Measurements from ENCODE around the gene TTLL10. TPM values are rescaled to one million over a fixed set of nuclear protein-coding genes. Genes with fewer than 3 reads are reported as not detected.

The TTLL10 gene
- total RNA-seq, 3 donors from 2014 or later (not counting 1 experiment from before 2014, with no cell fraction given): 0.23 to 1.7 (median 1.7) TPM

- Histone ChIP-seq H3K27ac (ENCODE audit: low read length) (peak overlapping the region; percentile 90), H3K36me3 (ENCODE audit: control insufficient read depth, insufficient read depth, low read length) (peaks cover 5% of the 10 kb centered on the region), H3K27me3 (ENCODE audit: control insufficient read depth, insufficient read depth, low read length) (no peaks in the 10 kb centered on the region), H3K9me3 (ENCODE audit: control insufficient read depth, insufficient read depth, low read length) (no peaks in the 10 kb centered on the region), H3K4me3 (ENCODE audit: low read length) (no peak overlapping the region), H3K4me1 (ENCODE audit: control insufficient read depth, insufficient read depth, low read length) (peaks cover 100% of the 10 kb centered on the region)
- H3K27ac Mint-ChIP-seq: peak overlapping the region; percentile 98
- ATAC-seq (no peak), DNase-seq (no peak)
- no peaks in the 10 kb centered on the region for H3K36me3 Mint-ChIP-seq
- intact Hi-C loops (cut with micrococcal nuclease): no loop called here
- TF ChIP-seq, protein P1, sequence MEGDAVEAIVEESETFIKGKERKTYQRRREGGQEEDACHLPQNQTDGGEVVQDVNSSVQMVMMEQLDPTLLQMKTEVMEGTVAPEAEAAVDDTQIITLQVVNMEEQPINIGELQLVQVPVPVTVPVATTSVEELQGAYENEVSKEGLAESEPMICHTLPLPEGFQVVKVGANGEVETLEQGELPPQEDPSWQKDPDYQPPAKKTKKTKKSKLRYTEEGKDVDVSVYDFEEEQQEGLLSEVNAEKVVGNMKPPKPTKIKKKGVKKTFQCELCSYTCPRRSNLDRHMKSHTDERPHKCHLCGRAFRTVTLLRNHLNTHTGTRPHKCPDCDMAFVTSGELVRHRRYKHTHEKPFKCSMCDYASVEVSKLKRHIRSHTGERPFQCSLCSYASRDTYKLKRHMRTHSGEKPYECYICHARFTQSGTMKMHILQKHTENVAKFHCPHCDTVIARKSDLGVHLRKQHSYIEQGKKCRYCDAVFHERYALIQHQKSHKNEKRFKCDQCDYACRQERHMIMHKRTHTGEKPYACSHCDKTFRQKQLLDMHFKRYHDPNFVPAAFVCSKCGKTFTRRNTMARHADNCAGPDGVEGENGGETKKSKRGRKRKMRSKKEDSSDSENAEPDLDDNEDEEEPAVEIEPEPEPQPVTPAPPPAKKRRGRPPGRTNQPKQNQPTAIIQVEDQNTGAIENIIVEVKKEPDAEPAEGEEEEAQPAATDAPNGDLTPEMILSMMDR (IDR thresholded peaks at IDR 0.05): no peak
- H3K4me3 Mint-ChIP-seq: peak overlapping the region; percentile 49
- WGBS (ENCODE audit: insufficient coverage): 86% methylated on average over 28 of the region's 28 CpGs
- H3K4me1 Mint-ChIP-seq: peaks cover 22 to 63% of the 10 kb centered on the region in 2 donors
- H3K9me3 Mint-ChIP-seq: no peaks in the 10 kb centered on the region
- H3K27me3 Mint-ChIP-seq (ENCODE audit: low read depth in 2 of 2): no peaks in the 10 kb centered on the region
Observed at GRCh38 chr1:1211541-1212441, 38.1 kb downstream of the TTLL10 start.

DNA sequence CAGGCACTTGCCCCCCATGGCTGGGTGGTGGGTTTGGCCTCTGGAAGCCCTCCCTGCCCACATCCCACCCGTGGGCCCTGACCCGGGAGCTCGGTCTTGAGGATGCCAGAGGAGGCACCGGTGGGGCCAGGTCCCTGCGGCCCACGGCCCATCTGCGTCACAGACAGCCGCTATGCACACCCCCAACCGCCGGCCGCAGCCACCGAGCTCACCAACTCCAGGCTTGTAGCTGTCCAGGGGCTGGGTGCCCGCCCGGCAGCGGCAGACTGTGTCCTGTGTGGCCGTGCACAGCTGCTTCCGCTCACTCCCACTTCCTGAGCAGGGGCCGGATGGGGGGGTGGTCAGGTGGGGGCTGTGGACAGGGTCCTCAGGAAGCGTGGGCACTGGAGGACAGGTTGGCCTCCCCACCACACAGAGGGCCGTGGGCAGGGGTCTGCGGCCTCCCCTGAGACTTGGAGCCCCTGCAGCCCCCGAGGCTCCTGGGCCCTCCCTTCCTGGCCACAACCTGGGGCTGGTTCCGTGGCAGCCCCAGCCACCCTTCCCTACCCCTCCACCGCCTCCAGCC, 39.2 kb downstream of the TTLL10 start:
- Mint-ChIP-seq H3K4me3 (peak overlapping the region; percentile 71), H3K27me3 (ENCODE audit: low read depth in 2 of 2) (no peaks in the 10 kb centered on the region), H3K9me3 (no peaks in the 10 kb centered on the region), H3K27ac (peak overlapping the region; percentile 79 to 98), H3K4me1 (peaks cover 22 to 56% of the 10 kb centered on the region in 2 donors), H3K36me3 (no peaks in the 10 kb centered on the region)
- 1% methylated on average over 24 of the region's 24 CpGs for WGBS (ENCODE audit: insufficient coverage)
- Histone ChIP-seq H3K4me1 (ENCODE audit: control insufficient read depth, insufficient read depth, low read length) (peaks cover 99% of the 10 kb centered on the region), H3K27me3 (ENCODE audit: control insufficient read depth, insufficient read depth, low read length) (no peaks in the 10 kb centered on the region), H3K9me3 (ENCODE audit: control insufficient read depth, insufficient read depth, low read length) (no peaks in the 10 kb centered on the region), H3K4me3 (ENCODE audit: low read length) (peak overlapping the region; percentile 30), H3K27ac (ENCODE audit: low read length) (peak overlapping the region; percentile 90), H3K36me3 (ENCODE audit: control insufficient read depth, insufficient read depth, low read length) (peaks cover 10% of the 10 kb centered on the region)
- ATAC-seq: peak; percentile 32 to 74 (median 65)
- intact Hi-C loops (cut with micrococcal nuclease): no loop called here
- TF ChIP-seq, protein P1 (IDR thresholded peaks at IDR 0.05): no peak
- DNase-seq: peak; percentile 76 to 88

DNA sequence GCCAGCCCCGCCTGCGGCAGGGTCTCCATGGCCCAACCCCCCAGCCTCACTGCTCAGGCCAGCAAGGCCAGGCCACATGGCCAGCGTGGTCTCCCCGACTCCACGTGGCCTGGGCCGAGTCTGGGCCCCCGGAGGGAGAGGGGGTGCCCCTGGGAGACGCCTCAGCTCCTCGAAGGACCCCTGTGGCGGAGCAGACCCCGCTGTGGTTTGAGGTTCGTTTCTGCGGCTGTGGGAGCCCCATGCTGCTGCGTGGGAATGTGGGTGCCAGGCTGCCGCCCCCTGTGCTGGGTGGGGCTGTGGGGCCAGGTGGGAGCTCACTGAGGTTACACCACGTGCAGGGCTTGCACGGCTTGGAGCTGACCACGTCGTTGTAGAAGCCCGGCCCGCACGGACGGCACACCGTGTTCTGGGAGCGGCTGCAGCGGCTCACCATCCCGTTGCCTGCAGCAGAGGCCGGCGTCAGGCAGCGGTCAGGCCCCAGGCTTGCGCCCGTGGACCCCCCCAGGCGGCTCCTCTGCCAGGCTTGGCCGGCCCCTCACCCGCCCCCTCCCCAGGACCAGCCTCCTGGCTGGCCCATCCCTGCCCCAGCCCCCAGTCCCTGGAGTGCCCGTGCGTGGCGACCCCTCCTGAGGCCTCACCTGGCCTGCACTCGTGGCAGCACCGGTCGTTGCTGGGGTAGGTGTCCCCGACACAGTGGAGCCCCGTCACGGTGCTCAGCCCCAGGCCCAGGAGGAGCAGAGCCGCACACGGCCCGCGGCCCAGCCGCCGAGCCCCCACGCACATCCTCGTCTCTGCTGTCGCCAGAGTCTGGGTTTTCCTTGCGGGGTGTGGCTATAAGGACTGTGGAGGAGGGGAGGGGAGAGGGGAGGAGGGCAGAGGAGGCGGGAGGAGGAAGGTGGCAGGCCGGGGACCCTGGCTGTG, 39.9 kb downstream of the TTLL10 start, which contains the start of gene TNFRSF4:
TSS of gene TNFRSF4 (minus strand) at position 809 of the 921 bp plus-strand sequence. CDS start at position 783, 26 bp downstream.
- H3K27me3 Mint-ChIP-seq (ENCODE audit: low read depth in 2 of 2): no peaks in the 10 kb centered on the region
- peaks cover 15 to 49% of the 10 kb centered on the region in 2 donors for H3K4me1 Mint-ChIP-seq
- Histone ChIP-seq H3K36me3 (ENCODE audit: control insufficient read depth, insufficient read depth, low read length) (peaks cover 17% of the 10 kb centered on the region), H3K4me1 (ENCODE audit: control insufficient read depth, insufficient read depth, low read length) (peaks cover 99% of the 10 kb centered on the region), H3K27me3 (ENCODE audit: control insufficient read depth, insufficient read depth, low read length) (no peaks in the 10 kb centered on the region), H3K9me3 (ENCODE audit: control insufficient read depth, insufficient read depth, low read length) (no peaks in the 10 kb centered on the region), H3K4me3 (ENCODE audit: low read length) (peak within 1 kb of the TSS; percentile 30), H3K27ac (ENCODE audit: low read length) (peak within 1 kb of the TSS; percentile 90)
- TF ChIP-seq, protein P1 (IDR thresholded peaks at IDR 0.05): no peak
- peak within 1 kb of the TSS; percentile 98 to 99 for H3K27ac Mint-ChIP-seq
- H3K4me3 Mint-ChIP-seq: peak within 1 kb of the TSS; percentile 71
- no peaks in the 10 kb centered on the region for H3K9me3 Mint-ChIP-seq
- H3K36me3 Mint-ChIP-seq: no peaks in the 10 kb centered on the region
- peak; percentile 14 to 35 (median 28) for ATAC-seq
- intact Hi-C loops (cut with micrococcal nuclease): loop anchor here (2.0 kb wide), 1 partner anchor 17 kb away; no protein-coding TSS in a partner anchor
- peak; percentile 64 to 70 for DNase-seq
- WGBS (ENCODE audit: insufficient coverage): 7% methylated on average over 56 of the region's 56 CpGs

Data from natural killer cell (primary cell).